GM19240 (cell line): ENCODE data around the gene VGF.
A peak's percentile ranks its signal among the peaks of the same experiment; 100 is the strongest.

Source experiments
- DNase-seq: peaks from one replicate; pipeline ENCODE4 v3.0.0; 2011; ENCODE audit warnings: low spot score; ENCODE audit not compliant: insufficient read length

Gene VGF

DNA sequence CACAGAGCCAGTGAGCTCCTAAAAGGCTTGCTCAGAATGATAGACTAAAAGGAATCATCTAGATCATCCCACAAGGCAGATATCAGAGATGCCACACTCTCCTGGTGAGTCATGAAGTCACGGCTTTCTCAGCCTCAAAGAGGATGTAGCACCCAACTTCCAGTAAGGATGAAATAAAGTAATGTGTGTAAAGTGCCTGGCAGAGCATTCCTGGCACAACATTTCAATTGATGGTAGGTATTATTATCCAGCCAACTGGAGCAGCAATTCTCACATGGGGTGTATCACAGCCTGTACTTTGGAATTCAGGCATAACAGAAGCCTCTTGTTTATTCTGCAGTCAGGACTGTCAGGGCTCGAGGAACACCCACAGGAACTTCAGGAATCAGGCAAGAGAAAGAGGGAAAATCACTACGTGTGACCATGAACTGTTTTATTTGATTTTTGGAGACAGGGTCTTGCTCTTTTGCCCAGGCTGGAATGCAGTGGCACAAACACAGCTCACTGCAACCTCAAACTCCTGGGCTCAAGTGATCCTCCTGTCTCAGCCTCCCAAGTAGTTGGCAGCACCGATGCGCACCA, 20.0 kb upstream of the VGF start:
- DNase-seq, result no peak

DNA sequence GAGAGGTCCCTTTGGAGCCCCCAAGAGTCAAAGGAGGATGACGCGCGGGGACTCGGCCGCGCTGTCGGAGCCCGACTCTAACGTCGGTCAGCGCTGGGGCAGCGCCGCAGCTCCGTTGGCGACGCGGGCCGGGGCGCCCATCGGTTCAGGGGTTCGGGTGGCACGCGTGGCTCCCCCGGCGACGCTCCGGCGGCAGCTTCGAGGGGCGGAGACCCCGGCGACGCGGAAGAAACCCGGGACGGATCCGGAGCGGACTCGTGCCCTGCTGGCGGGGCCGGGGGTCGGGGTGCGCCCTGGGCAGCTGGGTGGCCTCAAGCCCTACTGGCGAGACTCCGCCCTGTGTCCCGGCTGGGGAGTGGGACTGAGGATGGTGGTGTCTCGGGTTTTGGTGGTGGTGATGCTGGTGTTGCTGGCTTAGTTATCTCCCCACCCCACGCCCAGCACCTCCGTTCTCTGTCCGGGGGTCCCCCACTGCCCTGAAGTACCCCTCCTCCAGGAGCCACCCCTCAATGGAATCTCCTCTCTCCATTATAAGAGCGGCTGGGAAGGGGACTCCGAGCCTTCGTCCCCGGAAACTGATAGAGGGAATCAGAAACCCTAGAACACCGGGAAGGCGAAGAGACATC, 14.9 kb upstream of the VGF start, which contains the start of gene NAT16:
Gene NAT16 (minus strand): TSS at position 164 of the 626 bp plus-strand sequence. CDS start 5,486 bp downstream, outside the sequence.
- no peak for DNase-seq

DNA sequence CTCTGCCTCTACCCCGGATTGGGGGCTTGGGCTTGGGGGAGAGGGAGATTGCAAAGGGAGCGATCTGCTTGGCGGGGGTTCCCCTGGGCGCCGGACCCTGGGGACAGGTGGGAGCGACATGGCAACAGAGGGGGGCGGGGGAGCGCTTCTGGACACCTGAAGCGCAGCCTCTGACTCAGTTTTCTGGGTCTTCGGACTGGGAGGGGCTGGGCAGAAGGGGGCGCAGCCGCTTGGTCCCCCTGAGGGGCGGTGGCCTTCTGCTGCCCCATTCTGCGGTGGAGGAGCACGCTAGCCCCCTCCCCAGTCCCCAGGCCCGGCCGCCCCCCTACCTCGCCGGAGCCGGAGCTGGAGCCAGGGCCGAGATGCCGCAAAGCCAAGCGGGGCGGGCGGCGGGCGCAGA, 14.3 kb upstream of the VGF start:
- no peak for DNase-seq

DNA sequence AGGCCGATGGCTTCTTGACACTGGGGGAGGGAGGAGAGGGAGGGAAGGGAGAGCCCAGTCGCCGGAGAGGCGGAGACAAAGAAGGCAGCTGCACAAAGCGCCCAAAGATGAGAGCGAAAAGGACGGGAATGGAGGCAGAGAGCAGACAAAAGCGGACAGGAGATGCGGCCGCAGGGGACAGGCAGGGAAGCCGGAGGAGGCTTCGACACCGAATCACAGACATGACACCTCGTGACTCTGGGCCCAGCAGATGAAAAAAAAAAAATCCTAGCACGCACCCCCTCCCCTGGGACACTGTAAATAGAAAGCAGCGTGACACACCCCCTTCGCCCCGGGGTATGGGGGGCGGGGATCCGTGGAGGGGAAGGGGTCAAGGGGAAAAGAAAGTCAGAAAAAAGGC, 13.7 kb upstream of the VGF start:
- no peak for DNase-seq

DNA sequence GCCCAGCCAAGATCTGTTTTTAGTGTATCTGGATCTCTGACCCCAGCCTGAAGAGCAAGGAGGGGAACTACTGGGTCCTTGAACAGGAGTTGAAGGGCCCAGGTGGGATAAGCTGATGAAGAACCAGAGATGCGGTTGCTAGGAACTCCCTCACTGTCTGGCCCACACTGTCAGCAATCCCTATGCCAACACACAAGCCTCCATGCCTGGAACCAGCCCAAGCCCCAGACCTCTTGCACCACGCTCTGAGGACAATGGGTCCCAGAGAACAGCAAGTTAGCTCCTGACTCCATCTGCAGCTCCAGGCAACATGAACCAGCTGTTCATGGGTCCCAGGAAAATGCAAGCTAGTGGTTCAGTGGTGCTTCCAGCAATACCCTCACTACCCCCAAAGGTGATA, 12.3 kb upstream of the VGF start:
- DNase-seq, result no peak

DNA sequence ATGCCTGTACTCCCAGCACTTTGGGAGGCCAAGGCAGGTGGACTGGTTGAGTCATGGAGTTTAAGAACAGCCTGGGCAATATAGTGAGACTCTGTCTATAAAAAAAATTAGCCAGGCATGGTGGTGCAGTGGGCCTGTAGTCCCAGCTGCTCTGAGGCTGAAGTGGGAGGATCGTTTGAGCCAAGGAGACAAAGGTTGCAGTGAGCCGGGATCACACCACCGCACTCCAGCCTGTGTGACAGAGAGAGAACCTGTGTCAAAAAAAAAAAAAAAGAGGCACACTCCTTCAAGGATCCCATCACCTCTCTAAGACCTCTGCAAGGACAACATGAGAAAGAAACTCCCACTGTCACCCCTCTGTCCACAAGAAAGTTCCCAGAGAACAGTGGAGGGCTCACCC, 10.3 kb upstream of the VGF start:
- no peak for DNase-seq

DNA sequence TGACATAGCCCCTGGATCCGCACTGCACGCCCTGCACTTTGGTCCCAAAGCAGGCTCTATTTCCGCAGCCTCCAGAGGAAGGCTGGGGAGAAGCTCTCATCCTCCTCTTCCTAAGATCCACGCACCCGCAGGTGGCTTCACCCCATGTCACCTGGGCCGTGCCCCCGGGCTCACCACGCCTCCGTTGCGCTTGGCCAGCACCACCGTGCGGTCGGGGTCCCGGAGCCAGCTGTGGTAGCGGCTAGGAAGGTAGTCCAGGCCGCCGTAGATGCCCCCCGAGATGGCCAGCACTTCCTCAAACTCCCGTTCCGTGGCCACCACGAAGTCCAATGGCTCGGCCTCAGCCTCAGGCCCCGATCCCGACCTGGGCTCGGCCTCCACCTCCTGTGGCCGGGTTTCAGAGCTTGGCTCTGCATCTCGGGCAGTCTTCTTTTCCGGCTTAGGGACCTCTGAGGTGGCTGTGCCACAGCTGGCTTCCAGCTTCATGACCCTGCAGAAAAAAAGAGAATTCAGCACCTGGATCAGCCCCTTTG, 9.0 kb upstream of the VGF start:
- DNase-seq, result no peak

DNA sequence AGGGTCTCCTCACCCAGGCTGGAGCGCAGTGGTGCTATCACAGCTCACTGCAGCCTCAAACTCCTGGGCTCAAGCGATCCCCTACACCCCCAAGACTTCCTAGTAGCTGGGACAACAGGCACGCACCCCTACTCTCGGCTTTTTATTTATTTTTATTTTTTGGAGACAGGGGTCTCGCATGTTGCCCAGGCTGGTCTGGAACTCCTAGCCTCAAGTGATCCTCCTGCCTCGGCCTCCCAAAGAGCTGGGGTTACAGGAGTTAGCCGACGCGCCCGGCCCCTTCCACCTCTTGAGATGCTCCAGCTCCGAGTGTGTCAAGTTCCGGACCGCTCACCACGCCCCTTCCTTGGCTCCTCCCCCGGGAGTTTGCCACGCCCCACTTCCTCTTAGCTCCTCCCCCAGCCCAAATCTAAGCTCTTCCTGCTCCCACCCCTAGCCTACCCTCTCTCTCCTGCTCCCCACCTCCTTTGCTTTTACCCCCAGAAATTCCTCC, 8.4 kb upstream of the VGF start:
- peak; percentile 73 for DNase-seq

DNA sequence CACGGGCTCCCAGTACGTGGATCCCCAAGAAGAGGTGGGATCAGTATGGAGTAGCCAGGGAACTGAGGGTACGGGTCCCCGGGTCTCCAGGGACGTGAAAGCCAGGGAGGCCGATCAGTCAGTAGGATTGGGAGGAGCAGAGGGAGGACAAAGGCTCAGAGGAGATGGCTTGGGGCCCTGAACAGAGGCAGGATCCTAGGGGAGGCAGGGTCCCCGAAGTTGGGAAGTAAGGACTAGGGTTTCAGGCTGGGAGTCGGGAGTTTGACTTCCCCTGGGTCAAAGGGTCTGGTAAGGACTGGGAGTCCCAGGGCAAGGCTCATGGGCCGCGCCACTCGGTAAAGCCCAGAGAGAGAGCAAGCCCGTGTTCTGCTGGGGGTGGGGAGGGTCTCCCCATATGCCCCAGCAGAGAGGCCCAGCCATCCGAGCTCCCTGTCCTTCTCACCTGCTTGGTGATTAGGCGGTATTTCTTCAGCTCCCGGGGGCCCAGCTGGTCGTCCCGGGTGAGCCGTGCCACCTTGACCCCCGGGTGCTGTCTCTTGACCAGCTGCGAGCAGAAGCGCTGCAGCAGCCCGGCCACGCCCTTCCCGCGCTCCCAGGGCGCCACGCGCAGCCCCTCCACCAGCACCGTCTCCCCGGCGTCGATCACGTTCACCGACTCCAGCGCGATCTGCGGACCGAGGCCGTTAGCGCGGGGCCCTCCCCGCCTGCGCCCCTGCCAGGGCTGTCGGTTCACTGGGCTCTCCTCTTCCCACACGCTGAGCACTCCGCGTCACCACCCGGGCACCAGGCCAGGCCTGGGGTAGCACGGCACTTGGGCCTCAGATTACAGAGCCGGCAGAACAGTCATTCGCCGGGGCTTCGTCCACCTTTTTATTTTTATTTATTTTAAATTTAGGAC, 7.7 kb upstream of the VGF start:
- no peak for DNase-seq

DNA sequence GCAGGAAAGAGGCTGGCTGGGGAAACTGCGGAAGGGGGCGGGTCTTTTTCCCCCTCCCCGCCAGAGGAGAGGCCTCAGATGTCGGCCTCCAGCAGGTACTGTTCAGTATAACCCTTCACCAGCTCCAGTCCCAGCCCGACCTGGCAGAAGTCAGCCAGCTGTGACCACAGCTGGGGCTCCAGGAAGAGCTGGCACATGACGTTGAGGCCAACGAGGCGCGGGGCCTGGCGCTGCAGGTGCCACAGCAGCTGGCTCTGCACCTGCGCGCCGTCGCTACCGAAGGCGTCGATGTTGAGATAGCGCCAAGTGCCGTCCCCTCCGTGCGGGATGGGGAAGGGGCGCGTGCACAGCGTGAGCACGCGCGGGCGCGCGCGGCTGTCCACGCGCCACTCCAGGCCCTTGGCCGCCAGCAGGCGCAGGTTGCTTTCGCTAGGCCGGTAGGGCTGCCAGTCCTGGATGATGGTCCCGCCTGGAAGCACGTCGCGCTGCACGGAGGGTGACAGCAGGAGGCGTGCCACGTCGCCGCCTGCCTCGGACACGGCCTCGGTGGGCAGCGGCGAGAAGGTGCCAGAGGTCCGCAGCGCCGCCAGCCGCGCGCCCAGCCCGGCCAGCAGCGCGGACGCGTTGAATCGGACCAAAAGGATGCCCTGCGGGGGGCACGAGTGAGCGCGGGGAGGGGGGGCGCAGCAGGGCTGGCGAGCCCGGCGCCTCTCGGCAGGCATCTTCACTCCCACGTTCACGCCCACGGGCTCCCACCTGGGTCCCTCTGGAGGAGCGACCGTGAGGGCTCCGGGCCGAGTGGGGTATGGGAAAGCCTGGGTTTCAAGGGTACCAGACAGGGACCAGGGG, 6.9 kb upstream of the VGF start:
- no peak for DNase-seq

DNA sequence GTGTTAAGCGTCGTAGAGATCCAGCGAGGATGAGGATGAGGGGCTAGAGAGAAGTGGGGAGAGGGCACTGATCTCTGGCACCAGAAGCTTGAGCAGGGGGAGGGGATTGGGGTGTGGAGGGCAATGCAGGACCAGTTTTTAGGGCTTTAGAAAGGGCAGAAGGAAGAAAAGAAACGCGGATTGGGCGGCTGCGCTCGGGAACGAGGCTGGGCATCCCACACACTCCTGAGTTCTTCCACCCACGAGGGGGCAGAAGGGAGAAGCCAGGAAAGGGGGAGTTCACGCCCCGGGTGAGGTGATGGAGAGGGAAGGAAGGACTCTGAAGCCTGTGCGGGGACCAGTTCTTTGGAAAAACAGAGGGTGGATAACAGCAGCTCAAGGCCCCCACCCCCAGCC, 6.1 kb upstream of the VGF start:
- DNase-seq, result no peak

DNA sequence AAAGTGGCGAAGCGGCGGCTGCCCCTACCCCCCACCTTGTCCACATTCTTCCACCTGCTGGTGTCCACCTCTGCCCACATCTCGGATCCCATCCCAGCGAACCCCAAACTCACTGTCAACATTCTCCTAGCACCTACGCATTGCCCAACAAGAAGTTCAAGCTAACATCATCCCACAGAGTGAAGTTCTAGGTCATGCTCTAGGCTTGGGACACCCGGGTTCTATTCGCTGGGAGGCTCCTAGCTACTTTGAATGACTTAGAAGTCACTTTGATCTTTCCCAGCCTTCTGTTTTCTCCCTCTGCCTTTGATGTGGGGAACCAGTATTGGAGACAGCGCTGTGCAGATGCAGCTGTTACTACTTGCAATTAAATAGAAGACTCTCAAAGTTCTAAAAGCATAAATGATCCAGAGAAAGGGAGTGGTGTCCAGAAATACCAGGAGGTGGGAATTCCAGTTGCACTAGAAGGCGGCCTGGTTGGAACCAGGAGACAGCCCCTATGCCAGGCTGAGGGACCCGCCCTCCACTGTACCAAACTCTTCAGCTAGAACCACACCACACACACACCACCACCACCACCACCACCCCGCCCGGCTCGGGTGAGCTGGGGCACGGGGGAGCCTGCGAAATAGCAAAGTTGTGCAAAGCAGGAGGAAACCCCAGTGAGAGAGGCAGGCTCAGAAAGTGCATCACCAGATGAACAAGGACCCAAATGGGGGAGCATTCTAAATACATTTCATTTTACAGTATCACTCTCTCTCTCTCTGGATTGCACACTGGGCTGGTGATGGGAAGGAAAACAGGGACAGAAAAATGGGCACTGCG, 5.5 kb upstream of the VGF start:
- no peak for DNase-seq

DNA sequence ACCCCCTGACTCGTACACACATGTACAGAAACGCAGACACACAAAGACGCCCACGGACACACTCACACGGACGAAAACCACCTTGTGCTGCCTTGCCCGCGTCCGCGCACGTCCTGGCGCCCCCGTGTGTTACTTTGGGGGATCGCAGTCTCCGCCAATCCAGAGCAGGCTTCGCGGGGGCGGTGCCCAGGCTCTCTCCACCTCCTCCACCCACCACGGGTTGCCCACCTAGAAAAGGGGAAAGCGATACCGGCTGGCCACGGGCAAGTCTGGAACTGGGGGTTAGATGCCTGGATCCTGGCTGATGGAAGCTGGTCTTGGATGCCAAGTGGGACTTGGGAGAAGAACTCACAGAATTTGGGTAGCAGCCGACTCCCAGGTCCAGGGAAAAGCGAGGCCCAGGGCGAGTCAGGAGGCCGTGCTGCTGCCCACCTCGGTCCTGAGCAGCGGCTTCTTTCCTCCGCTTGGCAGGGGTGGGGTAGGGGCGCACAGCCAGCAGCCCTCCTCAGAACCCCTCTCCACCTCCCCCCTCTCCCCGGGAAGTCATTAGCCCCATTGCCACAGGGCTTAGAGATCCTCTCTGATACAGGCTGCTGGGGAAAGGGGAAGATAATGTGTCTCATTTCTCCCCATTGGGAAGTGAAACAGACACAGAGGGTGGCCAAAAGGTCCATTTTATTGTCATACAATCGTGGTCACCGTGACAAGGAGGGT, 4.6 kb upstream of the VGF start:
- DNase-seq, result peak; percentile 79

DNA sequence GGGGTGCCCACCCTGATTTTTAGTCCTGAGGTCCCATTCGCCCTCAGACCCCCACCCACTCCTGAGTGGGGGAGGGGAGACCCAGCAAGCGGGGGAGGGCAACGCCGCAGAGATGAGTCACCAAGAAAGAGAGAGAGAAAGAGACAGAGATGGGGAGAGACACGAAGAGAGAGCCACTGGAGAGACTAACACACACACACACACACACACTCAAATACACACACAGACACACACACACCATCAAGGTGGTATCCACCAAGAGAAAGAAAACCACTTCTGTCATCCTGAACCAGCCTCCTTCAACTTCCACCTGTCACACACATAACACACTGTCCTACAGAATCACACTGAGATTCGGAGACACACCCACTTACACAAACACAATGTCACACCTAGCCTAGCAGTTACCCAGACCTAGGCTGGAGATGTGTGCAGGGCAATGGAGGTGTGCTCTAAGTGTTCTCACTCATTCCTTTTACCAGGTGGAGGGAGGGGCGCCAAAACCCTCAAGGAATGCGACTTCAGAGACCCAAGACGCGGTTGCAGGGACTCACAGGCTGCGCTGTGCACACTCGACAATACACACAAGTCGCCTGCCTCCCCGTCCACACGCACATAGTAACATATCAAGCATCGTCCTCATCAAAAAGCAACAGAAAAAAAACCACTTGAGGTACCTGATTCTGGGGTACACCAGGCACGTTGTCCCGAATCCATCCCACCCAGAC, 3.9 kb upstream of the VGF start:
- DNase-seq, result no peak

DNA sequence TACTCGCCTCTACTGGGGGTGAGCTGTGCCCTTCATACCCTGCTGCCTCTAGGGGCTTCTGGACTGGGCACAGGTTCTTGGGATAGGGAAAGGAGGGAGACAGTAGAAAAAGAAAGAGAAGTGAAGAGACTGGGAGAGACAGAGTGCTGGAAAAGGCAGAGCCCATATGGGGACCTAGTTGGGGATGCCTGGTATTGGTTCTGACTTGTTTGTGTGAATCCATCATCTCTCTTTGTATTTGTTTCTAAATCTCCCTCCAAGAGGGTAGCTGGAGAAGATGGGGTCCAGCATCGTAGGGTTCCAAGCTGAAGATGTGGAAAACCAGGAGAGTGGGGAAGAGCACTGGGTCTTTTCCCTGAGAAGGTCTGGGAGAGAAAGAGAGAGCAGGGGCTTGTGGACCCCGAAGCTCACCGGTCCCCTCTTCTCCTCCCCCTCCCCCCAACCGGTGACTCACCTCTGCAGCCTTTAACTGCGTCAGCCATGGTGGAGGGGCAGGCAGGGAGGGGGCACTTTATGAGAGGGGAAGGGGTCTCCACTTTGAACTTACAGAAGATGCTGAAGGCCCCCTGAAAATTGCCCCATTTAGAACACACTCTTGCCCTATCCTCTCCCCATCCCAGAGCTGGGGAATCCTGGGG, 3.2 kb upstream of the VGF start:
- DNase-seq, result no peak

DNA sequence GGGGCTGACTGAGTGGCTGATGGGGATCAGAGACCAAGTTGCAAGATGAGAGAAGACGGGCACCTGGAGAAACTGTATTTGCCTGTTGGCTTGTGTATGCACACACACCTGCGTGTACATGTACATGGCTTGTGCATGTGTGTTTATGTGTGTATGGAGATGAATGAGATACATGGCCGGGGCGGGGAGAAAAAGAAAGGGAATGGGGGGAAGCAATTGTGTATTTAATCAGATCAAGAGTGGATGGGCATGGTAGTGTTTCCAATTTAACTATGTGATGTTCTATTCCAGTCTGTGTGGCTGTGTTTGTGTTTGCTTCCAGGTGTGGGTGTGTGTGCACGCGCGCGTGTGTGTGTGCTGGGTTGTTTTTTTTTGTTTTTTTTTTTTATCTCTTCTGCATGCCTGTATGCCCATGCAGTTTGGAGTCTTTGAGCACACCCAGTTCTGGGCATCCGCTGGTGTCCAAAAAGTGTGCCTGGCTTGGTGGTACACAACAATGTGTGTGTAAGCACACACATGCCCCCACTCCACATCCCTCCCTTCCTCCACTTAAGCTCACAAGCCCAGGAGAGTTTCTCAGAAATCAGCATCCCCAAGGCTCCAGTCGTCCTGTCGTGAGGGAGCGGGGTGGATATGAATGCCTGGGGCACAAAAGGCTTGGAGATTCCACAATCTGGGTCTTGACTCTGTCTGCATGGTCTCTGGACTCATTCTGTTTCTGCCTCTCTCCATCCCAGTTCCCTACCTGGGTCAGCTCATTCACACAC, 2.5 kb upstream of the VGF start:
- DNase-seq, result no peak

DNA sequence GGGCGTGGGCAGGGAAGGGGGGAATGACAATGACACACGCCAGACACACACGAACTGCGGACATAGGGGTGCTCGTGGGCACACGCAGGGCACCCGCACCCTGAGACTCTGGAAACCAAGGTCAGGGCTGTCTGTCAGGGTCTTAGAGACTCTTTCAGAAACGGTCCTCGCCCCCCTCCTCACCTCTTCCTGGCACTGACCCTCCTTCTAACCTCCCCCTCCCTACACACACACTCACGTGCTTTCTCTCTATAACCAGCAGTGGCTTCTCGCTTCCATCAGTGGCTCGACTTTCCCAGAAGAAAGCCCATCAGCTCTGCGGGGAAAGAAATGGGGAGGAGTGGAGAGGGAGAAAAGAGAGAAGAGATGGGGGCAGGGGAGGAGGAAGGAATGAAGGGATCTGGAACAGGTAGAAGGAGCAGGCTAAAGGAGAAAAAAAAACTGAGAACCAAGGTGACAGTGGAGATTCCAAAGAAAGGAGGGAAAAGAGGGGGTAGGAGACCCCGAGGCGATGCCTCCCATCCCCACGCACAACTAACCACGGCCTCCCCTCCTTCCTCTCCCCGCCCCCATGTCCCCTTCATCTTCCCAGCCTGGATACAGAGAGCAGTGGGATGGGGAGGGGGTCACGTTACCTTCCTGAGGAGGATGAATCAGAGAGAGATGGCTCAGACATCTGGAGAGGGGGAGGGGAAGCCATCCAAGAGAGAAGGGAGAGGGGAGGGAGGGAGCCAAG, 1.7 kb upstream of the VGF start:
- no peak for DNase-seq
